Epithelial cell of proximal tubule (primary cell): ENCODE data around the gene CDC42SE2. TPM values are rescaled to one million over a fixed set of nuclear protein-coding genes. Genes with fewer than 3 reads are reported as not detected.

Experiments used
- DNase-seq: peaks from one replicate; pipeline ENCODE4 v3.0.0-alpha.2; 2011; ENCODE audit warnings: low read depth
- H3K4me3 ChIP-seq: 2 replicates; pipeline ENCODE4 v1.5.1; 2011; ENCODE audit warnings: low read depth, mild to moderate bottlenecking, low read length
- total RNA-seq: library from RNA; depleted of rRNA; stranded (reverse); fragments of >200 nt; gene quantifications from 2 replicates; pipeline ENCODE4 v1.2.3, GENCODE V29; 2015
- TF ChIP-seq, protein P1 (sequence below): conservative IDR thresholded peaks from 2 replicates; pipeline ENCODE4 v1.5.1; 2012; ENCODE audit warnings: low read depth, mild to moderate bottlenecking, low read length

The CDC42SE2 gene
- total RNA-seq, 1 donor from 2014 or later, result 40.1 TPM

DNA sequence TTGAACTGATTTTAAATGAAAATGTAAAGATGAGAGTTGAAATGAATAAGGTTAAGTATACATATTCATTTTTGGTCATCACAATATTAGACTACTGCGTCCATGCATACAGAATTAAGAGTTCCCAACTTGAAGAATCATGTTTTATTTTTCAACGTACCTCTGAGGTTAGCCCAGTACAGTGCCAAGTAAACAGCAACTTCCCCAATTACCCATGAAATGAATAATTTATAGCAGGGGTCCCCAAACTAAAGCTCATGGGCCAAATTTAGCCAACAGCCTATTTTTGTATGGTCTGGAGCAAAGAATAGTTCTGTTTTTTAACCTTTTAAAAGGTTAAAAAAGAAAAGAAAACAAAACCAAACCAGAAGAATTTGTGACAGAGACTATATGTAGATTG lies 167.9 kb downstream of the CDC42SE2 start:
- DNase-seq, result no peak
- no peak overlapping the region for H3K4me3 ChIP-seq
- TF ChIP-seq, protein P1, sequence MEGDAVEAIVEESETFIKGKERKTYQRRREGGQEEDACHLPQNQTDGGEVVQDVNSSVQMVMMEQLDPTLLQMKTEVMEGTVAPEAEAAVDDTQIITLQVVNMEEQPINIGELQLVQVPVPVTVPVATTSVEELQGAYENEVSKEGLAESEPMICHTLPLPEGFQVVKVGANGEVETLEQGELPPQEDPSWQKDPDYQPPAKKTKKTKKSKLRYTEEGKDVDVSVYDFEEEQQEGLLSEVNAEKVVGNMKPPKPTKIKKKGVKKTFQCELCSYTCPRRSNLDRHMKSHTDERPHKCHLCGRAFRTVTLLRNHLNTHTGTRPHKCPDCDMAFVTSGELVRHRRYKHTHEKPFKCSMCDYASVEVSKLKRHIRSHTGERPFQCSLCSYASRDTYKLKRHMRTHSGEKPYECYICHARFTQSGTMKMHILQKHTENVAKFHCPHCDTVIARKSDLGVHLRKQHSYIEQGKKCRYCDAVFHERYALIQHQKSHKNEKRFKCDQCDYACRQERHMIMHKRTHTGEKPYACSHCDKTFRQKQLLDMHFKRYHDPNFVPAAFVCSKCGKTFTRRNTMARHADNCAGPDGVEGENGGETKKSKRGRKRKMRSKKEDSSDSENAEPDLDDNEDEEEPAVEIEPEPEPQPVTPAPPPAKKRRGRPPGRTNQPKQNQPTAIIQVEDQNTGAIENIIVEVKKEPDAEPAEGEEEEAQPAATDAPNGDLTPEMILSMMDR, result no peak

DNA sequence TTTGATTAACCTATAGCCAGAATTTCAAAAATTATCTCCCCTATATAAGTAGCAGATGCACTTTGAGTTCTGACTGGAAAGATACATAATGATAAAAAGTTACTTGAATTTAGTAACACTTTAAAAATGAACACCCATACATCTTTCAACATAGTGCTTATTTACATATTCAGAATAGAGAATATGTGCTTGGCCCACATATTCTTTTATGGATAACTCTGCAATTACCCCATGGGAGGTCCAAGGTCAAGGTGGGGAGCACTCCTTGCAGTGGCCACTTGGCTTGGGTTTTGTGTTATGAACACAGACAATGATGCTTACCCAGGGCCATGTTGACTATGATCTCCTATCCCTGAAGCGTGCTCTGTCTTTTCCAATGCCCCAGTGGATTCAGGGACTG lies 169.3 kb downstream of the CDC42SE2 start:
- TF ChIP-seq, protein P1, result no peak
- no peak for DNase-seq

DNA sequence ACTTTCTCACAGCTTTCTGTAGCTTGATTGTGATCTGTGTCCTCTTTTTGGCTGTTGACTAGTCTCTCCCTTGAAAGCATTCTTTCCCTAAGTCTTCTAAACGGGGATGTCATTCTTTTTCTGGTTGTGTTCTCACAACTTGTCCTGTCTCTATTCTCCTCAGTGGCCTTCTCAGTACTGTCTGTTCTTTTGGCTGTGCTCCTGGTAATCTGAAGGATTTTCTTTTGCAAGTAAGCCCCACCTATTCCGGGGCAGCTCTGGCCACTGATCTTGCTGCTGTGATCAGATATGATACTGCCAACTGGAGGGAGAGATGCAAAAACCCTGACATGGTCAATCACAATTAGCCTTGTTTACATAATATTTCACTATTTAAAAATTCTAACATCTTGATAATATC lies 172.2 kb downstream of the CDC42SE2 start:
- TF ChIP-seq, protein P1, result no peak
- no peak for DNase-seq
- no peak overlapping the region for H3K4me3 ChIP-seq

More for the DNA sequence above, 169.3 kb downstream of the CDC42SE2 start:
- H3K4me3 ChIP-seq, result no peak overlapping the region

DNA sequence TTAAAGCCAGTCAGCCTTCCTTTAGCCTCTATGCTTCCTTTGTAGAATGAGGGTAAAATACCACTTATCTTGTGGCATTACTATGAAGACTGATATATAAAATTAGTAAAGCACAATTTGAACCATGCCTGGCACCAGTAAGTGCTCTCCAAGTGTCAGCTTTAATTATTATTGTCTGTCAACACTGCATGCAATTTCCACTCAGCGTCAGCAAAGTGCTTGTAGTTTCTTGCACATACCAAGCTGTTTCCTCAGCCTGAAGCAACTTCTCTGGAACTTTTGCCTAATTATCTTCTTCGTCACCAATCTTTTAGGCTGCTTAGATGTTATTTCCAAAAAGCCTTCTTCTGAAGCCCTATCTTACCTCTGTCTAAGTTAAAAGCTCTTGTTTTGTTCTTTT lies 177.3 kb downstream of the CDC42SE2 start:
- TF ChIP-seq, protein P1, result no peak
- H3K4me3 ChIP-seq, result no peak overlapping the region
- DNase-seq, result no peak

Other genes starting within 250 kb of the CDC42SE2 start
- gene HINT1, start 98.8 kb upstream of the CDC42SE2 start, total RNA-seq, result 333 and 354 TPM in 2 replicates
- 1.5 and 4.2 TPM in 2 replicates for gene LYRM7, start 93.1 kb upstream of the CDC42SE2 start, total RNA-seq